H9 (cell line): ENCODE data around the gene L3MBTL4. TPM values are rescaled to one million over a fixed set of nuclear protein-coding genes. Genes with fewer than 3 reads are reported as not detected.

Source experiments
- DNase-seq: peaks from one replicate; pipeline ENCODE4 v3.0.0-alpha.2; 2017
- H2AFZ ChIP-seq: one replicate; pipeline ENCODE4 v1.6.1; 2013; ENCODE audit warnings: mild to moderate bottlenecking, low read length, control low read depth, moderate library complexity
- H2AK5ac ChIP-seq: 2 replicates; pipeline ENCODE4 v1.6.1; 2013; ENCODE audit warnings: low read length, control low read depth, mixed read lengths; ENCODE audit not compliant: insufficient read length
- H2BK120ac ChIP-seq: one replicate; pipeline ENCODE4 v1.6.1; 2013; ENCODE audit warnings: low read depth, mild to moderate bottlenecking, low read length, control low read depth, inconsistent platforms; ENCODE audit not compliant: poor library complexity, severe bottlenecking
- H2BK12ac ChIP-seq: 2 replicates; pipeline ENCODE4 v1.6.1; 2013; ENCODE audit warnings: low read length, control low read depth, mixed read lengths, low read depth; ENCODE audit not compliant: insufficient read length
- H2BK15ac ChIP-seq: 2 replicates; pipeline ENCODE4 v1.6.1; 2013; ENCODE audit warnings: low read depth, low read length, control low read depth
- H2BK20ac ChIP-seq: one replicate; pipeline ENCODE4 v1.6.1; 2013; ENCODE audit warnings: low read depth, mild to moderate bottlenecking, low read length, control low read depth, inconsistent platforms; ENCODE audit not compliant: poor library complexity, severe bottlenecking
- H2BK5ac ChIP-seq: 2 replicates; pipeline ENCODE4 v1.6.1; 2013; ENCODE audit warnings: low read length, control low read depth, mixed read lengths; ENCODE audit not compliant: insufficient read length
- H3K14ac ChIP-seq: 2 replicates; pipeline ENCODE4 v1.6.1; 2013; ENCODE audit warnings: low read length, control low read depth; ENCODE audit not compliant: insufficient read depth
- H3K18ac ChIP-seq: 2 replicates; pipeline ENCODE4 v1.6.1; 2013; ENCODE audit warnings: low read depth, mild to moderate bottlenecking, mixed read lengths, low read length, control low read depth; ENCODE audit not compliant: insufficient read length
- H3K23ac ChIP-seq: 2 replicates; pipeline ENCODE4 v1.6.1; 2013; ENCODE audit warnings: low read length, control low read depth, mixed read lengths, low read depth; ENCODE audit not compliant: insufficient read length
- H3K23me2 ChIP-seq: 2 replicates; pipeline ENCODE4 v1.6.1; 2013; ENCODE audit warnings: low read depth, mild to moderate bottlenecking, mixed read lengths, low read length, control low read depth; ENCODE audit not compliant: insufficient read length, poor library complexity, severe bottlenecking
- H3K27ac ChIP-seq: 2 replicates; pipeline ENCODE4 v1.5.1; 2013; ENCODE audit warnings: low read length, control low read depth, mixed read lengths, low read depth; ENCODE audit not compliant: insufficient read length
- H3K27me3 ChIP-seq: 2 replicates; pipeline ENCODE4 v1.6.1; 2013; ENCODE audit warnings: low read length, control low read depth, inconsistent platforms; ENCODE audit not compliant: insufficient read depth
- H3K4ac ChIP-seq: 2 replicates; pipeline ENCODE4 v1.6.1; 2013; ENCODE audit warnings: low read depth, mild to moderate bottlenecking, control low read depth, inconsistent platforms, low read length, moderate library complexity
- H3K4me1 ChIP-seq: 2 replicates; pipeline ENCODE4 v1.6.1; 2013; ENCODE audit warnings: low read length, control low read depth, inconsistent platforms; ENCODE audit not compliant: insufficient read depth
- H3K4me2 ChIP-seq: 2 replicates; pipeline ENCODE4 v1.6.1; 2013; ENCODE audit warnings: low read length, control low read depth, mixed read lengths; ENCODE audit not compliant: insufficient read length, insufficient read depth
- H3K56ac ChIP-seq: 2 replicates; pipeline ENCODE4 v1.6.1; 2013; ENCODE audit warnings: low read depth, mild to moderate bottlenecking, mixed read lengths, low read length, control low read depth; ENCODE audit not compliant: insufficient read length
- H3K79me1 ChIP-seq: 2 replicates; pipeline ENCODE4 v1.6.1; 2013; ENCODE audit warnings: low read depth, mild to moderate bottlenecking, moderate library complexity, low read length, control low read depth, inconsistent platforms; ENCODE audit not compliant: insufficient read depth, poor library complexity, severe bottlenecking
- H3K79me2 ChIP-seq: 2 replicates; pipeline ENCODE4 v1.6.1; 2013; ENCODE audit warnings: low read length, control low read depth, inconsistent platforms; ENCODE audit not compliant: insufficient read depth
- H3K9ac ChIP-seq: 2 replicates; pipeline ENCODE4 v1.6.1; 2013; ENCODE audit warnings: low read length, control low read depth, mixed read lengths; ENCODE audit not compliant: insufficient read length; ENCODE audit errors: extremely low read depth
- H3K9me3 ChIP-seq: one replicate; pipeline ENCODE4 v1.6.1; 2013; ENCODE audit warnings: low read depth, low read length, inconsistent platforms; ENCODE audit not compliant: control insufficient read depth
- H3T11ph ChIP-seq: one replicate; pipeline ENCODE4 v1.6.1; 2013; ENCODE audit warnings: mild to moderate bottlenecking, low read length, control low read depth, inconsistent platforms
- H4K20me1 ChIP-seq: one replicate; pipeline ENCODE4 v1.6.1; 2013; ENCODE audit not compliant: control insufficient read depth, insufficient read length, insufficient read depth
- H4K5ac ChIP-seq: 2 replicates; pipeline ENCODE4 v1.6.1; 2013; ENCODE audit warnings: low read depth, mild to moderate bottlenecking, mixed read lengths, low read length, control low read depth; ENCODE audit not compliant: insufficient read length
- H4K8ac ChIP-seq: replicated peaks from 2 replicates; pipeline ENCODE4 v1.6.1; 2013; ENCODE audit warnings: low read length, control low read depth, mixed read lengths, low read depth; ENCODE audit not compliant: insufficient read length
- H4K91ac ChIP-seq: 2 replicates; pipeline ENCODE4 v1.6.1; 2013; ENCODE audit warnings: low read depth, mild to moderate bottlenecking, moderate library complexity, mixed read lengths, low read length, control low read depth; ENCODE audit not compliant: insufficient read length
- H3K27ac Mint-ChIP-seq, 3 experiments: 2 replicates in 2 of 3; 3 replicates in 1 of 3; pipeline ENCODE4 v1.8.0; 2020 to 2021; ENCODE audit warnings: mixed read lengths in 3 of 3, mild to moderate bottlenecking in 1 of 3, moderate library complexity in 1 of 3
- H3K27me3 Mint-ChIP-seq: 2 replicates; pipeline ENCODE4 v1.8.0; 2021; ENCODE audit warnings: low read depth, mild to moderate bottlenecking, moderate library complexity, mixed read lengths
- H3K36me3 Mint-ChIP-seq, 3 experiments: 2 replicates in 2 of 3; 3 replicates in 1 of 3; pipeline ENCODE4 v1.8.0; 2020 to 2021; ENCODE audit warnings: low read depth in 3 of 3, mixed read lengths in 3 of 3; ENCODE audit not compliant: insufficient read depth in 1 of 3
- H3K4me1 Mint-ChIP-seq, 2 experiments: 2 replicates each; pipeline ENCODE4 v1.8.0; 2020; ENCODE audit warnings: mixed read lengths in 2 of 2
- H3K4me3 Mint-ChIP-seq, 2 experiments: 2 replicates in 1 of 2; 3 replicates in 1 of 2; pipeline ENCODE4 v1.8.0; 2020 to 2021; ENCODE audit warnings: mild to moderate bottlenecking in 2 of 2, mixed read lengths in 2 of 2, moderate library complexity in 1 of 2
- H3K9me3 Mint-ChIP-seq, 2 experiments: 2 replicates in 1 of 2; 3 replicates in 1 of 2; pipeline ENCODE4 v1.8.0; 2020; ENCODE audit warnings: mild to moderate bottlenecking in 2 of 2, mixed read lengths in 2 of 2, moderate library complexity in 1 of 2
- WGBS: extraction: QIAGEN DNeasy Blood & Tissue Kit; methylation state at CpG from one replicate; pipeline ENCODE4 v1.1.7; 2013; ENCODE audit warnings: missing lambda C conversion rate, low lambda C conversion rate, mixed read lengths; ENCODE audit not compliant: insufficient read length; ENCODE audit errors: extremely low coverage; 5-methylcytosine and 5-hydroxymethylcytosine counted together
- total RNA-seq: library from RNA; stranded (reverse); gene quantifications from 2 replicates; pipeline ENCODE4 v1.2.1, GENCODE V29; 2021
- TF ChIP-seq, protein P1 (sequence below): fragments of 200-600 bp; sonication (generic); conservative IDR thresholded peaks from 3 replicates; pipeline ENCODE4 v1.8.0; 2021; ENCODE audit warnings: antibody characterized with exemption, mild to moderate bottlenecking

Gene L3MBTL4
- total RNA-seq, 1 experiment from 2014 or later: 1.9 TPM

DNA sequence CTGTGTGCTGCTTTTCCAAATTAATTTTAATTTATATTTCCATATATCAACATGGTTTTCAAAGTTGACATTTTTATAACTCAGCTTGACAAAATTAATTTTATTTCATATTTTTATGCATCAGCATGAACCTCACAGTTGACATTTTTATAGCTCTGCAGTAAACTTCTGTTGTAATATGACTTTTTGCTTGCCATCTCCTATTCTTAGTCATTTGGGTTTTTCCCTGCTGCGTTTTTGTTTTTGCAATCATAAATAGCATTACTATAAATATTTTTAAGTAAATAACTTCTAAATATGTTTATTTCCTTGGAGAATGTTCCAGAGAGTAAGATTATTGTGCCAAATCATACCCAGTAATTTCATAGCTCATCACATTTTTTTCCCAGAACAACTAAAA lies 21.0 kb upstream of the L3MBTL4 start:
- WGBS: no CpG with 5 or more reads among the region's 1 CpG
- no peak overlapping the region for H3K4ac ChIP-seq
- H2BK5ac ChIP-seq: no peak overlapping the region

More for the DNA sequence above, 21.0 kb upstream of the L3MBTL4 start:
- no peak overlapping the region for H3K4me2 ChIP-seq
- H2BK12ac ChIP-seq: no peak overlapping the region
- no peak overlapping the region for H3K27ac ChIP-seq
- no peaks in the 10 kb centered on the region for H3K9me3 ChIP-seq
- no peaks in the 10 kb centered on the region for H3K4me1 Mint-ChIP-seq
- H3K23ac ChIP-seq: no peak overlapping the region
- no peak overlapping the region for H3K27ac Mint-ChIP-seq
- no peaks in the 10 kb centered on the region for H3K27me3 Mint-ChIP-seq
- no peak overlapping the region for H3K4me3 Mint-ChIP-seq
- H2BK15ac ChIP-seq: no peak overlapping the region
- no peak for DNase-seq
- no peak overlapping the region for H3K14ac ChIP-seq
- no peaks in the 10 kb centered on the region for H3K27me3 ChIP-seq
- no peak overlapping the region for H2BK120ac ChIP-seq
- no peaks in the 10 kb centered on the region for H3K79me1 ChIP-seq
- H3K18ac ChIP-seq: no peak overlapping the region
- no peaks in the 10 kb centered on the region for H3K79me2 ChIP-seq
- no peak overlapping the region for H2BK20ac ChIP-seq
- H4K5ac ChIP-seq: no peak overlapping the region
- no peaks in the 10 kb centered on the region for H3K4me1 ChIP-seq
- no peak overlapping the region for H2AK5ac ChIP-seq
- H3K9ac ChIP-seq: no peak overlapping the region
- no peak overlapping the region for H3K56ac ChIP-seq
- H3T11ph ChIP-seq: no peak overlapping the region
- no peaks in the 10 kb centered on the region for H3K23me2 ChIP-seq
- H3K36me3 Mint-ChIP-seq: no peaks in the 10 kb centered on the region
- H4K8ac ChIP-seq: no peak overlapping the region
- no peak overlapping the region for H2AFZ ChIP-seq
- H3K9me3 Mint-ChIP-seq: no peaks in the 10 kb centered on the region
- H4K91ac ChIP-seq: no peak overlapping the region
- TF ChIP-seq, protein P1, sequence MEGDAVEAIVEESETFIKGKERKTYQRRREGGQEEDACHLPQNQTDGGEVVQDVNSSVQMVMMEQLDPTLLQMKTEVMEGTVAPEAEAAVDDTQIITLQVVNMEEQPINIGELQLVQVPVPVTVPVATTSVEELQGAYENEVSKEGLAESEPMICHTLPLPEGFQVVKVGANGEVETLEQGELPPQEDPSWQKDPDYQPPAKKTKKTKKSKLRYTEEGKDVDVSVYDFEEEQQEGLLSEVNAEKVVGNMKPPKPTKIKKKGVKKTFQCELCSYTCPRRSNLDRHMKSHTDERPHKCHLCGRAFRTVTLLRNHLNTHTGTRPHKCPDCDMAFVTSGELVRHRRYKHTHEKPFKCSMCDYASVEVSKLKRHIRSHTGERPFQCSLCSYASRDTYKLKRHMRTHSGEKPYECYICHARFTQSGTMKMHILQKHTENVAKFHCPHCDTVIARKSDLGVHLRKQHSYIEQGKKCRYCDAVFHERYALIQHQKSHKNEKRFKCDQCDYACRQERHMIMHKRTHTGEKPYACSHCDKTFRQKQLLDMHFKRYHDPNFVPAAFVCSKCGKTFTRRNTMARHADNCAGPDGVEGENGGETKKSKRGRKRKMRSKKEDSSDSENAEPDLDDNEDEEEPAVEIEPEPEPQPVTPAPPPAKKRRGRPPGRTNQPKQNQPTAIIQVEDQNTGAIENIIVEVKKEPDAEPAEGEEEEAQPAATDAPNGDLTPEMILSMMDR: no peak
- H4K20me1 ChIP-seq: no peaks in the 10 kb centered on the region
